HepG2 (cell line): ENCODE measurements around the gene BORCS5. TPM values are rescaled to one million over a fixed set of nuclear protein-coding genes. Genes with fewer than 3 reads are reported as not detected.

ENCODE experiments used
- AGO2 ChIP-seq: fragments of 200-400 bp; formaldehyde crosslinking; optimal IDR thresholded peaks from 2 replicates; pipeline ENCODE3; 2017; ENCODE audit warnings: mild to moderate bottlenecking, low read depth, low read length, moderate library complexity
- ARID5B ChIP-seq: IDR thresholded peaks from 2 replicates; pipeline ENCODE4 v1.4.0; 2020; ENCODE audit warnings: mild to moderate bottlenecking, missing genetic modification reagents
- ASH2L ChIP-seq: fragments of 300-600, 200-600 bp; sonication (generic); IDR thresholded peaks from 2 replicates; pipeline ENCODE4 v1.7.0; 2017; ENCODE audit warnings: low read depth, mild to moderate bottlenecking, moderate library complexity, mixed read lengths, low read length; ENCODE audit not compliant: insufficient read length
- HMG20A ChIP-seq: IDR thresholded peaks from 2 replicates; pipeline ENCODE4 v1.6.1; 2016; ENCODE audit warnings: borderline replicate concordance
- IKZF4 ChIP-seq: sonication (generic); formaldehyde crosslinking; IDR thresholded peaks from 2 replicates; pipeline ENCODE4 v1.5.1; 2020; ENCODE audit warnings: borderline replicate concordance, mild to moderate bottlenecking, low read depth, missing genetic modification reagents; ENCODE audit errors: not compliant biosample characterization
- MAFF ChIP-seq: IDR thresholded peaks from 2 replicates; pipeline ENCODE4 v1.6.1; 2011; ENCODE audit warnings: low read depth, low read length, improper control_type of control experiment
- NFKBIZ ChIP-seq: IDR thresholded peaks from 2 replicates; pipeline ENCODE4 v1.6.1; 2018; ENCODE audit warnings: missing genetic modification reagents, missing compliant biosample characterization
- NR1H2 ChIP-seq: sonication (generic); formaldehyde crosslinking; IDR thresholded peaks from 2 replicates; pipeline ENCODE4 v1.8.1; 2022; ENCODE audit warnings: low read depth, missing genetic modification reagents, borderline replicate concordance
- SNAPC4 ChIP-seq: sonication (generic); formaldehyde crosslinking; IDR thresholded peaks from 2 replicates; pipeline ENCODE4 v1.4.0; 2020; ENCODE audit warnings: mild to moderate bottlenecking, missing genetic modification reagents
- TBL1XR1 ChIP-seq: fragments of 150-350 bp; IDR thresholded peaks from 2 replicates; pipeline ENCODE4 v1.6.1; 2014; ENCODE audit warnings: borderline replicate concordance, low read length; ENCODE audit not compliant: partially characterized antibody
- ZBTB33 ChIP-seq: sonication (generic); formaldehyde crosslinking; IDR thresholded peaks from 2 replicates; pipeline ENCODE4 v1.4.0; 2020; ENCODE audit warnings: missing genetic modification reagents
- ZNF383 ChIP-seq: sonication (generic); formaldehyde crosslinking; IDR thresholded peaks from 2 replicates; pipeline ENCODE4 v1.4.0; 2020; ENCODE audit warnings: missing genetic modification reagents, mild to moderate bottlenecking, borderline replicate concordance
- ZNF607 ChIP-seq: sonication (generic); formaldehyde crosslinking; IDR thresholded peaks from 2 replicates; pipeline ENCODE4 v1.5.1; 2020; ENCODE audit warnings: missing genetic modification reagents, mild to moderate bottlenecking, borderline replicate concordance
- ZNF777 ChIP-seq: sonication (generic); formaldehyde crosslinking; IDR thresholded peaks from 2 replicates; pipeline ENCODE4 v1.4.0; 2020; ENCODE audit warnings: missing genetic modification reagents
- polyA plus RNA-seq, 8 experiments: library from polyadenylated mRNA; depleted of rRNA in 3 of 8; stranded (reverse) in 7 of 8; unstranded in 1 of 8; fragments of >200 nt; fragmentation: Illumina TruSeq in 4 of 8; extraction: Trizol in 4 of 8; gene quantifications; 2 replicates each; pipeline versions ENCODE4 v1.2.1 to v1.2.3, GENCODE V29; 2011 to 2016; ENCODE audit warnings: low read depth in 4 of 8, missing spikeins in 1 of 8, mixed read lengths in 1 of 8; ENCODE audit not compliant: insufficient read depth in 1 of 8
- total RNA-seq, 5 experiments: library from RNA; depleted of rRNA; stranded (reverse); fragments of >200 nt; fragmentation: Illumina TruSeq; extraction: Trizol; gene quantifications; 2 replicates each; pipeline ENCODE4 v1.2.3, GENCODE V29; 2016; ENCODE audit warnings: low read depth in 1 of 5
- TF ChIP-seq, protein P1 (sequence below): IDR thresholded peaks from 2 replicates; pipeline ENCODE4 v1.6.1; 2018; ENCODE audit warnings: missing genetic modification reagents, mild to moderate bottlenecking, missing compliant biosample characterization
- TF ChIP-seq, protein P2 (sequence below): IDR thresholded peaks from 2 replicates; pipeline ENCODE4 v1.6.1; 2016; ENCODE audit warnings: mild to moderate bottlenecking, missing biosample characterization, missing genetic modification reagents

The BORCS5 gene
- total and polyA plus RNA-seq, 2 of the 13 experiments (the other 11 are each of a cell fraction or from before 2014, with no cell fraction given) = 3.9 to 4.7 TPM

GRCh38 chr12:12449533-12450025 is 92.7 kb downstream of the BORCS5 start (continued):
- TF ChIP-seq SNAPC4 (CRISPR knock-in tag) = peak; percentile 34; the same call in 1 of the 2 replicates
- TF ChIP-seq ARID5B = peak; percentile 99
- TF ChIP-seq AGO2 = no peak
- no peak for TF ChIP-seq ZNF383
- peak; percentile 74; the same call in 1 of the 2 replicates for TF ChIP-seq ZNF607 (CRISPR knock-in tag)
- TF ChIP-seq, protein P1, sequence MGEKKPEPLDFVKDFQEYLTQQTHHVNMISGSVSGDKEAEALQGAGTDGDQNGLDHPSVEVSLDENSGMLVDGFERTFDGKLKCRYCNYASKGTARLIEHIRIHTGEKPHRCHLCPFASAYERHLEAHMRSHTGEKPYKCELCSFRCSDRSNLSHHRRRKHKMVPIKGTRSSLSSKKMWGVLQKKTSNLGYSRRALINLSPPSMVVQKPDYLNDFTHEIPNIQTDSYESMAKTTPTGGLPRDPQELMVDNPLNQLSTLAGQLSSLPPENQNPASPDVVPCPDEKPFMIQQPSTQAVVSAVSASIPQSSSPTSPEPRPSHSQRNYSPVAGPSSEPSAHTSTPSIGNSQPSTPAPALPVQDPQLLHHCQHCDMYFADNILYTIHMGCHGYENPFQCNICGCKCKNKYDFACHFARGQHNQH = peak; percentile 100
- 0 out of 2 replicates have a peak, but pooled peaks have one; percentile 22 for TF ChIP-seq ZNF777 (CRISPR knock-in tag)
- peak; percentile 84 for TF ChIP-seq TBL1XR1
- peak; percentile 73 for TF ChIP-seq MAFF
- TF ChIP-seq, protein P2, sequence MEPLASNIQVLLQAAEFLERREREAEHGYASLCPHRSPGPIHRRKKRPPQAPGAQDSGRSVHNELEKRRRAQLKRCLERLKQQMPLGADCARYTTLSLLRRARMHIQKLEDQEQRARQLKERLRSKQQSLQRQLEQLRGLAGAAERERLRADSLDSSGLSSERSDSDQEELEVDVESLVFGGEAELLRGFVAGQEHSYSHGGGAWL (CRISPR knock-in tag) = no peak
- peak; percentile 91 for TF ChIP-seq HMG20A (CRISPR knock-in tag)
- peak; percentile 37 for TF ChIP-seq ASH2L
- peak; percentile 85 for TF ChIP-seq ZBTB33 (CRISPR knock-in tag)
- TF ChIP-seq NFKBIZ (CRISPR knock-in tag) = peak; percentile 96; the same call in 1 of the 2 replicates
- no peak for TF ChIP-seq IKZF4
- TF ChIP-seq NR1H2 (CRISPR knock-in tag) = no peak
